Measurements from ENCODE around the gene PARD3. TPM values are rescaled to one million over a fixed set of nuclear protein-coding genes. Genes with fewer than 3 reads are reported as not detected.

The PARD3 gene
- total RNA-seq, 1 experiment from 2014 or later = 57.4 TPM

DNA sequence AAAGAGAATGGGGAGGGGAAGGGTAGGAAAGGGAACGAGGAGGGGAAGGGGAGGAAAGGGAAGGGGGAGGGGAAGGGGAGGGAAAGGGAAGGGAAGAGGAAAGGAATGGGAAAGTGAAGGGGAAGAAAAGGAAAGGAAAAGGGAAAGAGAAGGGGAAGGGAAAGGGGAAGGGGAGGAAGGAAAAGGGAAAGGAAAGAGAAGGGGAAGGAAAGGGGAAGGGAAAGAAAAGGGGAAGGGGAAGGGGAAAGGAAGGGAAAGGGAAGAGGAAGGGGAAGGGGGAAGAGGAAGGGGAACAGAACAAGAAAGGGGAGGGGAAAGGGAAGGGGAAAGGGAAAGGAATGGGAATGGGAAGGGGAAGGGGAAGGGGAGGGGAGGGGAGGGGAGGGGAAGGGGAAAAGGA lies 352.1 kb downstream of the PARD3 start:
- no peaks in the 10 kb centered on the region for H3K4me1 ChIP-seq (replicated peaks; ENCODE audit: insufficient read depth)
- POLR2A ChIA-PET (ENCODE audit: unreplicated experiment) = no interaction called here
- no peaks in the 10 kb centered on the region for H3K27me3 ChIP-seq (ENCODE audit: insufficient read depth, low read depth)
- TF ChIP-seq EZH2 (IDR thresholded peaks at IDR 0.05; ENCODE audit: low read depth) = no peak
- TF ChIP-seq CTCF (conservative IDR thresholded peaks at IDR 0.05) = no peak
- H3K27ac ChIP-seq = no peak overlapping the region
- no peak overlapping the region for H3K4me3 ChIP-seq
- H3K79me2 ChIP-seq (ENCODE audit: low read depth) = no peaks in the 10 kb centered on the region
- CTCF ChIA-PET = no interaction called here
- H3K36me3 ChIP-seq (ENCODE audit: low read depth) = no peaks in the 10 kb centered on the region
- no peaks in the 10 kb centered on the region for H3K9me3 ChIP-seq (ENCODE audit: insufficient read depth, low read depth)
- no peak overlapping the region for H3K4me2 ChIP-seq
- no peak overlapping the region for H2AFZ ChIP-seq
- H3K9me2 ChIP-seq (ENCODE audit: insufficient read depth) = no peaks in the 10 kb centered on the region
- H4K20me1 ChIP-seq (ENCODE audit: insufficient read depth) = no peaks in the 10 kb centered on the region
- intact Hi-C loops (cut with micrococcal nuclease; ENCODE audit: unreplicated experiment) = no loop called here
- BruUV-seq (replicated peaks) = no TSS peak
- no peak for DNase-seq
- no peaks in the 10 kb centered on the region for H3F3A ChIP-seq (ENCODE audit: insufficient read depth, low read depth)

- no peaks in the 10 kb centered on the region for H3K79me2 ChIP-seq (ENCODE audit: low read depth)
- H2AFZ ChIP-seq = no peak overlapping the region
- H3K36me3 ChIP-seq (ENCODE audit: low read depth) = no peaks in the 10 kb centered on the region
- TF ChIP-seq EZH2 (IDR thresholded peaks at IDR 0.05; ENCODE audit: low read depth) (no peak), CTCF (conservative IDR thresholded peaks at IDR 0.05) (no peak)
- H3K9me2 ChIP-seq (ENCODE audit: insufficient read depth) = no peaks in the 10 kb centered on the region
- no peak overlapping the region for H3K4me3 ChIP-seq
- no peaks in the 10 kb centered on the region for H3K27me3 ChIP-seq (ENCODE audit: insufficient read depth, low read depth)
- H3K4me1 ChIP-seq (replicated peaks; ENCODE audit: insufficient read depth) = no peaks in the 10 kb centered on the region
- H3K4me2 ChIP-seq = no peak overlapping the region
- no TSS peak for BruUV-seq (replicated peaks)
- POLR2A ChIA-PET (ENCODE audit: unreplicated experiment) = no interaction called here
- intact Hi-C loops (cut with micrococcal nuclease; ENCODE audit: unreplicated experiment) = no loop called here
- no peaks in the 10 kb centered on the region for H3F3A ChIP-seq (ENCODE audit: insufficient read depth, low read depth)
- H3K9me3 ChIP-seq (ENCODE audit: insufficient read depth, low read depth) = no peaks in the 10 kb centered on the region
- DNase-seq = no peak
- no peaks in the 10 kb centered on the region for H4K20me1 ChIP-seq (ENCODE audit: insufficient read depth)
- CTCF ChIA-PET = no interaction called here
- H3K27ac ChIP-seq = no peak overlapping the region
Measured at GRCh38 chr10:34462056-34462455, 353.0 kb downstream of the PARD3 start.

- no peaks in the 10 kb centered on the region for H3K79me2 ChIP-seq (ENCODE audit: low read depth)
- intact Hi-C loops (cut with micrococcal nuclease; ENCODE audit: unreplicated experiment) = no loop called here
- no peaks in the 10 kb centered on the region for H3K27me3 ChIP-seq (ENCODE audit: insufficient read depth, low read depth)
- H4K20me1 ChIP-seq (ENCODE audit: insufficient read depth) = no peaks in the 10 kb centered on the region; the same call in 1 of the 2 replicates
- no peak for DNase-seq
- no peaks in the 10 kb centered on the region for H3K36me3 ChIP-seq (ENCODE audit: low read depth)
- no peak overlapping the region for H3K4me2 ChIP-seq
- TF ChIP-seq EZH2 (IDR thresholded peaks at IDR 0.05; ENCODE audit: low read depth) (no peak), CTCF (conservative IDR thresholded peaks at IDR 0.05) (no peak)
- no peaks in the 10 kb centered on the region for H3K4me1 ChIP-seq (replicated peaks; ENCODE audit: insufficient read depth)
- ChIA-PET CTCF (no interaction called here), POLR2A (ENCODE audit: unreplicated experiment) (no interaction called here)
- H3K9me3 ChIP-seq (ENCODE audit: insufficient read depth, low read depth) = no peaks in the 10 kb centered on the region
- H3K27ac ChIP-seq = no peak overlapping the region
- no peak overlapping the region for H2AFZ ChIP-seq
- H3K4me3 ChIP-seq = no peak overlapping the region
- BruUV-seq (replicated peaks) = no TSS peak
- H3F3A ChIP-seq (ENCODE audit: insufficient read depth, low read depth) = peaks cover 3% of the 10 kb centered on the region; the same call in 1 of the 2 replicates
- H3K9me2 ChIP-seq (ENCODE audit: insufficient read depth) = no peaks in the 10 kb centered on the region
Measured at GRCh38 chr10:34454590-34455261, 360.4 kb downstream of the PARD3 start.
